NCI-H526 treated with DMSO at 0.1 percent for 48 hours (cell line): ENCODE data around the gene CDK5.

Source experiments
- DNase-seq: peaks from one replicate; lab custom pipeline; 2025; lab: John Stamatoyannopoulos, UW

The CDK5 gene

GRCh38 chr7:151086802-151087244, 29.1 kb upstream of the CDK5 start:
- DNase-seq, result peak; percentile 19

- peak; percentile 66 for DNase-seq
Measured at GRCh38 chr7:151085691-151086620, 28.3 kb upstream of the CDK5 start, which contains the start of gene AGAP3. Gene AGAP3, plus strand, starts transcription at chr7:151086475. Its CDS starts 267 bp downstream, at chr7:151086742.

GRCh38 chr7:151085329-151085690, 27.6 kb upstream of the CDK5 start:
- no peak for DNase-seq

GRCh38 chr7:151083824-151084160, 26.1 kb upstream of the CDK5 start:
- no peak for DNase-seq

- peak; percentile 62 for DNase-seq
Measured at GRCh38 chr7:151083071-151083823, 25.6 kb upstream of the CDK5 start, which contains the start of gene TMUB1. Gene TMUB1, minus strand, starts transcription at chr7:151083493. Its CDS starts 930 bp downstream, at chr7:151082563.

GRCh38 chr7:151082141-151083070, 24.7 kb upstream of the CDK5 start:
- DNase-seq, result no peak

GRCh38 chr7:151081170-151082101, 23.7 kb upstream of the CDK5 start:
- DNase-seq, result peak; percentile 71

- peak; percentile 90 for DNase-seq
Measured at GRCh38 chr7:151080522-151081169, 22.9 kb upstream of the CDK5 start, which contains the start of gene FASTK. Gene FASTK, minus strand, starts transcription at chr7:151080809. Its CDS starts 43 bp downstream, at chr7:151080766.

GRCh38 chr7:151080067-151080521, 22.4 kb upstream of the CDK5 start:
- no peak for DNase-seq

- DNase-seq, result no peak
Measured at GRCh38 chr7:151079199-151079910, 21.7 kb upstream of the CDK5 start.

GRCh38 chr7:151078233-151079040, 20.7 kb upstream of the CDK5 start:
- peak; percentile 31 for DNase-seq

- no peak for DNase-seq
Measured at GRCh38 chr7:151077705-151078232, 20.1 kb upstream of the CDK5 start.

- DNase-seq, result no peak
Measured at GRCh38 chr7:151076863-151077704, 19.4 kb upstream of the CDK5 start.

GRCh38 chr7:151075978-151076426, 18.3 kb upstream of the CDK5 start:
- DNase-seq, result no peak

GRCh38 chr7:151075662-151075971, 17.9 kb upstream of the CDK5 start:
- no peak for DNase-seq

GRCh38 chr7:151074817-151075661, 17.3 kb upstream of the CDK5 start:
- DNase-seq, result no peak
